Measurements from ENCODE around the gene PTPRN2. TPM values are rescaled to one million over a fixed set of nuclear protein-coding genes. Genes with fewer than 3 reads are reported as not detected.
A peak's percentile ranks its signal among the peaks of the same experiment; 100 is the strongest.

PTPRN2 gene
- total RNA-seq, 2 experiments from 2014 or later, result 4.7 to 4.8 TPM

DNA sequence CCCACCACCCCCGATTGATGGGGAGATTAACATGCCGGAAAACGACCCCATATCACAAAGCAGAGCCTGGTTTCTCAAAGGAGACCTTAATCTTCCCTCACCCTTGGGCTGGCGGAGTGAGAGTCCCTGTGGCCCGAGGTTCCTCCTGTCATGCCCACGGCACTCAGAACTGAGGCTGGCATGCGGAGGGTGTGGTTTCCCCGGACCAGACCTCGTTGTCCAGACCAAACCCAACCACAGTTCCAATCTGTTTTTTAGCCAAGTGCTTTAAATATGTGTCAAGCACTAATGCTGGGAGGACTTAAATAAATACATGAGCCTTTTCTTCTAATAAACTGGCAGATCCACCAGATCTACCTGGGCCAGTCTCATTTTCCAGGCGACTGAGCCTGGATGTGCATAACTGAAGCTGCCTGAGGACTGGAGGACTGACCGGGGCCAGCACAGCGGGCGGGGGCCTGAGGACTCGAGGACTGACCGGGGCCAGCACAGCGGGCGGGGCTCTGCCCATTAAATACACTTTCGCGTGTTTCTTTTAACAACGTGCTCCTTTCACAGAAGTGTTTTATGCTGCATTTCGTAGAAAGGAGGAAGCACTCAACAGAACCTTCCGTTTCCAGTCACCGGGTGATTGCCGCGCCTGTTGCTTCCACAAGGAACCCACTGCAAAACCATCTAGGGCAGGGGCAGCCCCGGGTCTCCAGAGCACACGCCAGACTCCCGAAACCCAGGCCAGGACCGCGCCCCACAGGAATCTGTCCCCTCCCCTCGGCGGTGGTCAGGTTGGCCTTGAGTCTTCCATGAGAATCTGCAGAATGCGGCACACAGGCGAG lies 334.6 kb downstream of the PTPRN2 start:
- DNase-seq, result no peak
- ChIA-PET POLR2A (no interaction called here), CTCF (no interaction called here)
- Mint-ChIP-seq H3K4me1 (no peaks in the 10 kb centered on the region), H3K36me3 (ENCODE audit: low read depth) (no peaks in the 10 kb centered on the region), H3K27me3 (no peaks in the 10 kb centered on the region), H3K9me3 (peaks cover 20% of the 10 kb centered on the region), H3K27ac (no peak overlapping the region), H3K4me3 (no peak overlapping the region)

- H3K27ac Mint-ChIP-seq, result no peak overlapping the region
- H3K27me3 Mint-ChIP-seq, result no peaks in the 10 kb centered on the region
- H3K9me3 Mint-ChIP-seq, result peaks cover 24% of the 10 kb centered on the region
- CTCF ChIA-PET, result no interaction called here
- POLR2A ChIA-PET, result no interaction called here
- H3K36me3 Mint-ChIP-seq (ENCODE audit: low read depth), result no peaks in the 10 kb centered on the region
- H3K4me1 Mint-ChIP-seq, result no peaks in the 10 kb centered on the region
- H3K4me3 Mint-ChIP-seq, result no peak overlapping the region
- DNase-seq, result no peak
These were observed 335.4 kb downstream of the PTPRN2 start for GRCh38 chr7:158252081-158252836.

- no peak overlapping the region for H3K27ac Mint-ChIP-seq
- no peak for DNase-seq
- POLR2A ChIA-PET, result no interaction called here
- H3K4me1 Mint-ChIP-seq, result no peaks in the 10 kb centered on the region
- no peaks in the 10 kb centered on the region for H3K36me3 Mint-ChIP-seq (ENCODE audit: low read depth)
- CTCF ChIA-PET, result no interaction called here
- no peak overlapping the region for H3K4me3 Mint-ChIP-seq
- peaks cover 24% of the 10 kb centered on the region for H3K9me3 Mint-ChIP-seq
- H3K27me3 Mint-ChIP-seq, result no peaks in the 10 kb centered on the region
These were observed 336.3 kb downstream of the PTPRN2 start for GRCh38 chr7:158251061-158251965.

DNA sequence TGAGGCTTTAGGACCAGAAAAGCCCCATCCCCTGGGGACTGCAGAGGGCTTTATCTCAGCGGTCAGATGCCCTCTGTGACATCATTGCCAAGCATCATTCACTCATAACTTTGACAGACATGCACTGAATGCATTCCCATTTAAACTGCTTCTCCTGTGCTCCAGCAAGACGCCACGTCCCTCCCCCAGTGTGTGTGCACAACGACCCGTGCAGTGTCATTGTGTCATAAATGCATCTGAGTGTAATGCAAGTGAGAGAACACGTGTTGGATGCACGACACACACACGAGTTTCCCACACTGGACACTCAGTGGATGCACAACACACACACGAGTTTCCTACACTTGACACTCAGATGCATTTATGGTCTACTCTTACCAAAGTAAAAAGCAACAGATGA lies 337.9 kb downstream of the PTPRN2 start:
- POLR2A ChIA-PET, result no interaction called here
- H3K36me3 Mint-ChIP-seq (ENCODE audit: low read depth), result no peaks in the 10 kb centered on the region

GRCh38 chr7:158248816-158249215 lies 338.8 kb downstream of the PTPRN2 start:
- no peaks in the 10 kb centered on the region for H3K36me3 Mint-ChIP-seq (ENCODE audit: low read depth)
- no peak overlapping the region for H3K4me3 Mint-ChIP-seq
- no peaks in the 10 kb centered on the region for H3K27me3 Mint-ChIP-seq
- ChIA-PET POLR2A (no interaction called here), CTCF (no interaction called here)
- H3K4me1 Mint-ChIP-seq, result no peaks in the 10 kb centered on the region
- no peak overlapping the region for H3K27ac Mint-ChIP-seq
- peak; percentile 4 for DNase-seq
- H3K9me3 Mint-ChIP-seq, result peaks cover 21% of the 10 kb centered on the region

More for the DNA sequence above, 337.9 kb downstream of the PTPRN2 start:
- no peak overlapping the region for H3K4me3 Mint-ChIP-seq
- H3K27me3 Mint-ChIP-seq, result no peaks in the 10 kb centered on the region
- H3K4me1 Mint-ChIP-seq, result no peaks in the 10 kb centered on the region
- no peak overlapping the region for H3K27ac Mint-ChIP-seq
- peak; percentile 7 for DNase-seq
- CTCF ChIA-PET, result no interaction called here
- H3K9me3 Mint-ChIP-seq, result peaks cover 23% of the 10 kb centered on the region

DNA sequence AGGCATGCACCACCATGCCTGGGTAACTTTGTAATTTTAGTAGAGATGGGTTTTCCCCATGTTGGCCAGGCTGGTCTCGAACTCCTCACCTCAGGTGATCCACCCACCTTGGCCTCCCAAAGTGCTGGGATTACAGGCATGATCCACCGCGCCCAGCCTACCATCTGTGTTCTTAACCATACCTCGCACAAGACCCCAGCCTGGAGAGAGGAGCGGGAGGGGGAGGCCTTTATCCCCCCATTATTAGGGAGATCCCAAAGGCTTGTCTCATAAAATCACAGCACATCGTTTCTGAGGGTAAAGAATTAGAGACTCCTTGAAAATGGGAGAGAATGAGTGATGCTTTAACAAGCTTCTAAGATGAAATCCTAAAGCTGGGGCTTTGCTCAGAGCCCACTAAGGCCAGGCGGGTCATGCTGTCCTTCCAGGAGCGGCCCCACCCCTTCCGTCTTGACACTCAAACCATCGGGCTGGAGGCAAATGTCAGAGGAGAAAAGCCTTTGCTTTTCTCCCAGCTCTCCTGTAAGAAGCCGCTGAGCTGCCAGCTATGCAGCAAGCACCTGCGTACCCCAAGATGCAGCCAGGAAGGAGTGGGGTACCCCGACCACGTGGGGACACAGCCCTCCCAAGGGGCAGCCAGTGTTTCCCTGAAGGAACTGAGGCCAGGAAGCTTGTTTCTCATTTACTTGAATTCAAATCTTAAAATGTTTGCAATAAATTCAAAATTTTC lies 339.7 kb downstream of the PTPRN2 start:
- H3K27me3 Mint-ChIP-seq, result no peaks in the 10 kb centered on the region
- POLR2A ChIA-PET, result no interaction called here
- H3K4me3 Mint-ChIP-seq, result no peak overlapping the region
- H3K36me3 Mint-ChIP-seq (ENCODE audit: low read depth), result no peaks in the 10 kb centered on the region
- DNase-seq, result peak; percentile 2
- peaks cover 21% of the 10 kb centered on the region for H3K9me3 Mint-ChIP-seq
- CTCF ChIA-PET, result no interaction called here
- H3K27ac Mint-ChIP-seq, result no peak overlapping the region
- H3K4me1 Mint-ChIP-seq, result no peaks in the 10 kb centered on the region

GRCh38 chr7:158246960-158247673 lies 340.5 kb downstream of the PTPRN2 start:
- ChIA-PET CTCF (no interaction called here), POLR2A (no interaction called here)
- Mint-ChIP-seq H3K27ac (no peak overlapping the region), H3K27me3 (no peaks in the 10 kb centered on the region), H3K9me3 (peaks cover 21% of the 10 kb centered on the region), H3K4me3 (no peak overlapping the region), H3K4me1 (no peaks in the 10 kb centered on the region), H3K36me3 (ENCODE audit: low read depth) (no peaks in the 10 kb centered on the region)
- DNase-seq, result no peak

GRCh38 chr7:158246272-158246959 lies 341.2 kb downstream of the PTPRN2 start:
- POLR2A ChIA-PET, result no interaction called here

GRCh38 chr7:158245724-158246041 lies 341.9 kb downstream of the PTPRN2 start:
- H3K27me3 Mint-ChIP-seq, result no peaks in the 10 kb centered on the region
- no peak for DNase-seq
- H3K9me3 Mint-ChIP-seq, result peaks cover 13% of the 10 kb centered on the region
- H3K4me3 Mint-ChIP-seq, result no peak overlapping the region
- POLR2A ChIA-PET, result no interaction called here
- no peaks in the 10 kb centered on the region for H3K4me1 Mint-ChIP-seq
- no peak overlapping the region for H3K27ac Mint-ChIP-seq
- H3K36me3 Mint-ChIP-seq (ENCODE audit: low read depth), result no peaks in the 10 kb centered on the region
- CTCF ChIA-PET, result no interaction called here

More at GRCh38 chr7:158246272-158246959, 341.2 kb downstream of the PTPRN2 start:
- CTCF ChIA-PET, result no interaction called here
- DNase-seq, result no peak
- H3K4me1 Mint-ChIP-seq, result no peaks in the 10 kb centered on the region
- no peak overlapping the region for H3K27ac Mint-ChIP-seq
- H3K36me3 Mint-ChIP-seq (ENCODE audit: low read depth), result no peaks in the 10 kb centered on the region
- H3K9me3 Mint-ChIP-seq, result peaks cover 19% of the 10 kb centered on the region
- H3K4me3 Mint-ChIP-seq, result no peak overlapping the region
- no peaks in the 10 kb centered on the region for H3K27me3 Mint-ChIP-seq

DNA sequence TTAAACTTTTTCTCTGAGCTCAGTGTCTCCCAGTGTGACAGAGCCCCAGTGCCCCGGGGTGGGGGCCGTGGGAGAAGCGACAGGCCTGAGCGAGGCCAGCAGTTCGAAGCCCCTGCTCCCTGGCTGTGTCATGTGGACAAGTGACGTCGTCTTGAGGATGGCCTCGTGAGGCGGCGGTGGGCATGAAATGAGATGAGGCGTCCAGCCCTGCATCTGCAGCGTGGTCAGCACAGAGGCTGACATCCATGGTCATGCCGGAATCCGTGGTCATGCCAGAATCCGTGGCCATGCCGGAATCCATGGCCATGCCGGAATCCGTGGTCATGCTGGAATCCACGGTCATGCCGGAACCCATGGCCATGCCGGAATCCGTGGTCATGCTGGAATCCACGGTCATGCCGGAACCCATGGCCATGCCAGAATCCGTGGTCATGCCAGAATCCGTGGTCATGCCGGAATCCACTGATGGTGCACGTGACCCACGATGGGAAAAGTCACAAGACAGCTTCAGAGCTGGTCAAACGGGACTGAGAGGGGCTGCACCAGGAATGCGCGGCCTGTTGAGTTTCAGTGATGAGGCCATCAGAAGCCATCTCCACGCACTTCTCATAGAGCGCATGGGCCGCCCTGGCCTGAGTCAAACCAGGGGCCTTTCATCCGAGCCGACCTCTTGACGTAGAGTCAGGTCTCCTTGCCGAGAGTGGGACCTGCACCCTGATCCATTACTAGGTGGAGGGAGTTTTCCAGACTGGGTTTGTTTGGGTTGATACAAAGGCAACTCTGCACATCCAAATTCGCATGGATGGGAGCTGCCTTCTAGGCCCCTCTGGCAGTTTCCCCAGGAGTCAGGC lies 342.5 kb downstream of the PTPRN2 start:
- Mint-ChIP-seq H3K27me3 (no peaks in the 10 kb centered on the region), H3K4me1 (no peaks in the 10 kb centered on the region), H3K27ac (no peak overlapping the region), H3K9me3 (peaks cover 8% of the 10 kb centered on the region), H3K36me3 (ENCODE audit: low read depth) (no peaks in the 10 kb centered on the region), H3K4me3 (no peak overlapping the region)
- POLR2A ChIA-PET, result no interaction called here
- CTCF ChIA-PET, result no interaction called here
- DNase-seq, result no peak

DNA sequence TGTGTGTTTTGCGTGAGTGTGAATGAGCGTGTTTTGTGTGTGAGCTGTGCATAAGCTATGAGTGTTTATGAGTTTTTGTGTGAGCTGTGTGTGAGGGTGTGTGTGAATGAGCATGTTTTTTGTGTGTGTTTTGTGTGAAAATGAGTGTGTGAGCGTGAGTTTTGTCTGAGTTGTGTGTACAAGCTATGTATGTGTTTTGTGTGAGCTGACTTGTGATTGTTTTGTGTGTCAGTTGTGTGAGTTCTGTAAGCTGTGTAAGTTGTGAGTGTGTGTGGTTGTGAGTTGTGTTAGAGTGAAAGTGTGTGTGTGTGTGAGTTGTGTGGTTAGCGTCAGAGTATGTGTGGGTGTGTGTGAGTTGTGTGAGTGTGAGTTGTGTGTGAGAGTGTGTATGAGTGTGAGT lies 343.2 kb downstream of the PTPRN2 start:
- DNase-seq, result no peak
- ChIA-PET CTCF (no interaction called here), POLR2A (no interaction called here)
- H3K4me1 Mint-ChIP-seq, result no peaks in the 10 kb centered on the region
- H3K27me3 Mint-ChIP-seq, result no peaks in the 10 kb centered on the region
- H3K4me3 Mint-ChIP-seq, result no peak overlapping the region
- H3K36me3 Mint-ChIP-seq (ENCODE audit: low read depth), result no peaks in the 10 kb centered on the region
- H3K27ac Mint-ChIP-seq, result no peak overlapping the region
- H3K9me3 Mint-ChIP-seq, result peaks cover 11% of the 10 kb centered on the region
